GM18907 (cell line): ENCODE results near the gene NOP16.
"Not testable (repeated sequence)": the region's sequence is repeated elsewhere in the genome, so short reads cannot be mapped to it uniquely, and the experiment has no call there.

Source experiments
- ATAC-seq: cut with Tn5 transposase; IDR thresholded peaks from one replicate; pipeline ENCODE4 v1.9.1; 2021; ENCODE audit warnings: mild to moderate bottlenecking, moderate library complexity; ENCODE audit not compliant: unreplicated experiment

The NOP16 gene

GRCh38 chr5:176410486-176411180 lies 22.2 kb upstream of the NOP16 start:
- ATAC-seq: no peak

DNA sequence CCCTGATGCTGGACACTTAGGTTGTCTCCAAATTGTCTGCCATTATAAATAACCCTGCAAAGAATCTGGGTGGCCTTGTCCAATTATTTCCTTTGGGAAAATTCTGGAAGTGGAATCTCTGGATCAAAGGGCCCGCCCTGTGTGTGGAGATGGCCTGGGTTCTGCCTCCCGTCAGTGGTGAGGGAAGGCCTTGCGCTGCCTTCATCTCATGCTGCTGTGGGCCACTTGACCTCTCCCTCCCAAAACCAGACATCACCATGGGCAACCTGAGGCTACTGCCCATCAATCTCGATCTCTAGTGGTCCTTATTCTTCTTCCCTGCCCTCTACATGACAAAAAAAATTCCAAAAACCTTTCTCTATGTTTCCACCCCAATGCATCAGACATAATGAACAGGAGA lies 21.4 kb upstream of the NOP16 start:
- no peak for ATAC-seq

DNA sequence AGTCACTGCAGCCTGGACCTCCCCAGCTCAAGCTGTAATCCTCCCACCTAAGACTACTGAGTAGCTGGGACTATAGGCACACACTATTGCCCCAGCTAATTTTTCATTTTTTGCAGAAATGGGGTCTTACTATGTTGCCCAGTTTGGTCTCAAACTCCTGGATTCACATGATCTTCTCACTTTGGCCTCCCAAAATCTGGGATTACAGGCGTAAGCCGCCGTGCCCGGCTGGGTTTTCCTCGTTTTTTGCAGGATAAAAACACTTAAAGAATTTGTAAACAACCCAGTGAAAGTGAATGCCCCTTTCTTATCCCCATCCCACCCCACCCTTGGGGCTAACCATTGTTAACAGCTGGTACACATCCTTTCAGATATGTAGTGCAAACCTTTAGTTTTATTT lies 20.2 kb upstream of the NOP16 start:
- no peak for ATAC-seq

- not testable (repeated sequence) for ATAC-seq
Observed at GRCh38 chr5:176408252-176408573, 19.8 kb upstream of the NOP16 start.

- no peak for ATAC-seq
Observed at GRCh38 chr5:176407456-176408251, 19.3 kb upstream of the NOP16 start.

DNA sequence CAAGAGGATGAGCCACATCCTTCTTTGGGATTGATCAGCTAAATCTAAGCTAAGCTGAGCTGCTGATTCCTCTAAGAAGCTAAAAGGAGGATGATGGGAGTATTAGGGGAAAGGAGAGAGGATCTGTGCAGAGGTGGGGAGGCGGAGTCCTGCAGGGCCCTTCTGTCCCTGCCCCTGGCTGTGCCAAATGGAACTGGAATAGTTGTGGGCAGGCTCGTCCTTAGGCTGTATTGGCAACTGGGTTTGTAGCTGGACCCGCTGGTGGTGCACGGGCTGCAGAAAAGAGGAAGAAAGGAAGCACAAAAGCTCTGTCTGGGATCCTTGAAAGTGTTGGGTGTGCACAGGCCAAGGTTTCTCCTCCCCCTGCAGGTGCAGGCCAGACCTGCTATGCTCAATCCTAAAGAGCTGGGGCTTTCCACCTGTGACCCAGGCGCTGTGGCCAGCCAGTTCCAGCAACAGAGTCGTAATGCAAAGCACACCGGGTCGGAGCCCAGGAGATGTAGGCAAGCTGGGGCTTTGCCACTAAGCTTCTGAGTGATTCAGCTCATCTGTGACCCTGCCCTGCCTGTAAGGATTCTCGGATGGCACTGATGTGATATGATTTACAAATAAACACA lies 18.1 kb upstream of the NOP16 start:
- no peak for ATAC-seq

DNA sequence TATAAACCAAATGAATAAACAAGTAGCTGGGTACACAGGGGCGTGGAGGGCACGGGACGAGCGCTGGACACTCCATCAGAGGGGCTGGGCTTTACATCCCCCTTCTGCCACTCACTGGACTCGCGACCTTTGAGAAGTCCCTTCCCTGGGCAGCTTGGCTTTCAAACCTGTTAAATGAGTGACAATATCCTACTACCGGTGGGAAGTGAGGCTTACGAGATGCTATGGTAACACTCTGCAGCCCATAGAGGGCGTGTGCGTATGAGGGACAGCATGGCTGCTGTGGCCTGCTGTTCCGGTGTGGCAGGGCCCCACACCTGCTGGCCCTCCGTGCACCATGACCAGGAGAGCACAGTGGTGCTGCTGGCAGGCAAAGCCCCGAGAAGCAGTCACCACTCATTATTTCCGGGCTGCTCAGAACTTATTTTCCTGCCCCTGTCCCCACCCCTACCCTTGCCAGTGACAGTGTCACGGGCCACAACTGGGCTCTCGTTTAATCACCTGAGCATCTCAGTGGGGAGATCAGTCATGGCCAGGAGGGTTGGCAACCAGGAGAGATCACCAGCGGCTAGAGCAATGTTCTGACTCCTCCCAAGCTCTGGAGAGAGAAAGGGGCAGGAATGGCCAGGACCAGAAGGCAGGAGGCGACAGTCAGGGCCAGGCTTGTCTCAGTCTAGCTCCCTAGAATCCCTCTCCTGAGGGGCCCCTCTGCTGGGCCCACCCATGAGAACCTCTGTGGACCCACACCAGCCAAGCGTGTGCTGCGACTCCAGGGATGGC lies 17.4 kb upstream of the NOP16 start:
- ATAC-seq: no peak

DNA sequence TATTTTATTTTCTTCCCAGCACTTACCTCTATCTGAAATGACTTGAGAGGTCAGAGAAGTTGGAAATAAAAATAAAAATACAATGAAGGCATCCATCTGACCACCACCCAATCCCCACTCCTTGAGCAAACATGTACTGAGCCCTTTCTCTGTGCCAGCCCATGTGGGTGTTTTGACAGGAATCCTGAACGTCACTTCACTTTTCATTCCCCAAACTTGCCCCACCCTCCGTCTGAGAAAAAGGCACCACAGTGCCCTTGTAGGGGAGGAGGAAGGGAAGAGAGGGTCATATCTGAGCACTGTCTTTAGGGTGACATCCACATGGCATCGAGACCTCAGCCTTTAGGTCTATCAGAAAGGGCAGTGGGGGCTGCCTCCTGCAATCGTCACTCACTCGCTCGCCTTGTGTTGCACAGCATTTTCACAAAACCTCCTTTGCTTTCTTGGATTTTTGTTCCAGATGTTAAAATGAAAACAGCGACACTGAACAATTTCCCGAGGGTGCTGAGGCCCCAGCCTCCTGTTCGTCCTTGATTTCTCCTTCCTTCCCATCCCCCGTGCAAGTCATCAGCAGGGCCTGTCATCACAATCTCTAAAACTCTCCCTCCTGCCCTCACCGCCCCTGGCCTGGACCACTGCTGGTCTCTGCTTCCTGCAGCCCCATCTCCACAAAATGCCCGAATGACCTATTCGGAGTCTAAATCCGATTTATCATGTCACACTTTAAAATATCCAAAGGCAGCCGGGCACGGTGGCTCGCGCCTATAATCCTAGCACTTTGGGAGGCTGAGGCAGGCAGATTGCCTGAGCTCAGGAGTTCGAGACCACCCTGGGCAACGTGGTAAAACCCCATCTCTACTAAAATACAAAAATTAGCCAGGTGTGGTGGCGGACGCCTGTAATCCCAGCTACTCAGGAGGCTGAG lies 13.1 kb upstream of the NOP16 start:
- no peak for ATAC-seq

DNA sequence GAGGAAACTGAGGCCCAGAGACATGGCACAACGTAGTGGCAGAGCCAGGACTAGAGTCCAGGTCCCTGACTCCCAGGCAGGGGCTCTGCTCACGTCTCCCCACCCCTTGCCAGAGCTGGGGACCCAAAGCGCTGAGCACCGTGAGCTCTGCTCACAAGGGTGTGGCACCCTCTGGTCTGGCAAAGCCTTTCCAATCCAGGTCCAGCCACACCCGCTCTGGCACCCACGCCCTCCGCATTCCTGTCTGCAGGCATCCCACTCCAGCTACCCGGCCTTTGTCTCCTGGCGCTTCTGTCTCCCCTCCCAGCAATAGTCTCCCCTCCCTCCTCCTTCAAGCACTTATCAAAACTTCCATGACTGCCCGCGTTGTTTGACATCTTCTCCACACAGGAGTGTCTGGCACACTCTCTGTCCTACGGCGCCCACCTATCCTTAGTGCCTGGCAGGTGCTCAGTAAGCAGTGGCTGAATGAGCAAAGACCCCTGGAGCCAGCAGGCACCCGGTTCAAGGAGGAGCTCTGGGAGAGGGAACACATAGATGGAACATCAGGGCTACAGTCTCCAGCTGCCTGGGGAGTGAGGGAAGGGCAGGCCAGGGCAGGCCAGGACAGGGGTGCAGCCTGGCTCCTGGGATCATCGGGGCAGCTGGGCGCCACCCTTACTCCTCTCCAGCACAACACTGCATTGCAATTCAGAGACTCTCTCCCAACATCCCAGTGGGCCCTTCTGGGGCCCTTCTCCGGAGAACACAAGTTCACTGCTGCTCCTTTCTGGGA lies 12.2 kb upstream of the NOP16 start:
- no peak for ATAC-seq

- ATAC-seq: no peak
Observed at GRCh38 chr5:176397736-176398420, 9.5 kb upstream of the NOP16 start.

- ATAC-seq: no peak
Observed at GRCh38 chr5:176396330-176396729, 7.9 kb upstream of the NOP16 start.

DNA sequence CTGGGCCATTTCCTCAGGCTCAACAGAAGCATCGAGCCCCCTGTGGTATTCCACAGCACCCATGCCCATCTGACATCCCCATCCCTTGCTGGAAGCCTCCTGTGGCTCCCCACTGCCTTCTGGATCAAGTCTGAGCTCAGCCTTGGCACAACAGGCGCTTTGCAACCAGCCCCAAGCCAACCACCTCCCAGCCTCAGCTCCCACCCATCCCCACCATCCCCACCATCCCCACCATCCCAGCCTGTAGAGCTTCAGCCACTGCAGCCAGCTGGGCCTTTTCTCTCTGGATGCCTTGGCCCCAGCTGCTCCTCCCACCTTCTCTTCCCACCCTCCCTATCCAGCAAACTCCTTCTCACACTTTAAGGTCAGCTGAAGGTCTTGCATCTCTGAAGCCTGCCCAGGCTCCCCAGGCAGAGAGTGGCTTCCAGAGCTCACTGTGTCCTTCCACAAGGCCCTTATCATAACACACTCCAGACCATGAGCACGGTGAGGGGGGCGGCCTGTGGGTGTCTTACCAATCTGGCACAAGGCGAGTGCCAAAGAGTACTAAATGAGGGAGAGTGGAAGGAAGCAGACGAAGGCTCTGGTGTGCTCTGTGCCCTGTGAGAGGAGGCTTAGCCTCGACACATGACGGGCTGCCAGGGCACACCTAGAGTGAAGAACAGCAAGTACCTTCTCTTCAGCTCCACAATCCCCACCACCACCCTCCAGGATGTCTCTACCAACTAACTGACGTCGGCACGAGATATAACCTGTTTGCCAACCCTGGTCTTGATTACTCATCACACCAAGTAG lies 6.7 kb upstream of the NOP16 start:
- ATAC-seq: no peak

- no peak for ATAC-seq
Observed at GRCh38 chr5:176394096-176394495, 5.7 kb upstream of the NOP16 start.

- ATAC-seq: no peak
Observed at GRCh38 chr5:176392526-176392925, 4.1 kb upstream of the NOP16 start.

DNA sequence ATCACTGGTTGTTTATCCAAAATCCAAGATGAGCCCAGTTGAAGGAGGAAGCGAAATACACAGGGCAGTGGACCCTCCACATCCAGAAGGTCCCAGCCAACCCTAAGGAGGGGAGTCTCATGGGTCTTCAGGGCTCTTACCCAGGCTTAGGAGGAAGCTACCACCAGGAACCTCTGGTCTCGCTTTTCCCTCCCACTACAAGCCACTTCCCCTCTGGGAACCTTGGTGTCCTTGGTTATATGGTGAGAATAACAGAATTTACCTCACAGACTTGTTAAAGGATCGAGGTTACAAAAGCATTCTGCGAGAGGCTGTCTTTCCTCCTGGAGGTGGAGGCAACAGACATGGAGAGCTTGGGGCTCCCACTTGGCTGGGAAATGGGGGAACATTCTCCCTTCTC lies 3.6 kb upstream of the NOP16 start:
- no peak for ATAC-seq

DNA sequence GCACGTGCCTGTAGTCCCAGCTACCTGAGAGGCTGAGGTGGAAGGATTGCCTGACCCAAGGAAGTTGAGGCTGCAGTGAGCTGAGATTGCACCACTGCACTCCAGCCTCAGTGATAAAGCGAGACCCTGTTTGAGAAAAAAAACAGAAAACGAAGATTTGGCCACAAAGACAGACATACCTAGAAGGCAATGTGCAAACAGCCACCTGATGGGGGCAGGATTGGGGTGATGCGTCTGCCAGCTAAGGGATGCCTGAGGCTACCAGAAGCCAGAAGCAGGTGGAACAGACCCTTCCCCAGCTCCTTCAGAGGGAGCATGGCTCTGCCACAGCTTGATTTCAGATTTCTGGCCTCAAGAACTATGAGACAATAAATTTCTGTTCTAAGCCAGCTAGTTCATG lies 3.1 kb upstream of the NOP16 start:
- ATAC-seq: no peak

DNA sequence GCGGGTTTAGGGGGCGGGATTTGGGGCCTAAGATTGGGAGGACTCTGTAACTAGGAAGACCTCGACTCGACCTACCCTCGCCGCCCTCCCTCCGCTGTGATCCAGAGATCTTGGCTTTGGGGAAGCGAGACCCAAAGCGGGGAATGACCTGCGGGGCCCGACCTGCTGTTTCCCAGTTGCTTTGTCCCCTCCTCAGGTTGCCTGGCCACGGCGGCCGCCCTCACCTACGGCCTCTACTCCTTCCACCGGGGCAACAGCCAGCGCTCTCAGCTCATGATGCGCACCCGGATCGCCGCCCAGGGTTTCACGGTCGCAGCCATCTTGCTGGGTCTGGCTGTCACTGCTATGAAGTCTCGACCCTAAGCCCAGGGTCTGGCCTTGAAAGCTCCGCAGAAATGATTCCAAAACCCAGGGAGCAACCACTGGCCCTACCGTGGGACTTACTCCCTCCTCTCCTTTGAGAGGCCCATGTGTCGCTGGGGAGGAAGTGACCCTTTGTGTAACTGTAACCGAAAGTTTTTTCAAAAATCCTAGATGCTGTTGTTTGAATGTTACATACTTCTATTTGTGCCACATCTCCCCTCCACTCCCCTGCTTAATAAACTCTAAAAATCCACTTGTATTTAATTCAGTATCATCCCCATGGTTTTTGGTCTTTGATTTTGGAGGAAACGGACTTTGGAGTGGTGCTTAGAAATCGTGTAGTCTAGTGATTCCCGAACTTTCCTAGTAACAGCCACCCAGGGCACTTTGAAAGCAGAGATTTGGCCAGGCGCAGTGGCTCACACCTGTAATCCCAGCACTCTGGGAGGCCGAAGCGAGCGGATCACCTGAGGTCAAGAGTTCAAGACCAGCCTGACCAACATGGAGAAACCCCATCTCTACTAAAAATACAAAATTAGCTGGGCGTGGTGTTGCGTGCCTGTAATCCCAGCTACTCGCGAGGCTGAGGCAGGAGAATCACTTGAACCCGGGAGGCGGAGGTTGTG lies 1.0 kb upstream of the NOP16 start:
- ATAC-seq: peak; percentile 33
